Upper lobe of right lung (tissue), 1 donor: Measurements from ENCODE around the gene LLGL1. TPM values are rescaled to one million over a fixed set of nuclear protein-coding genes. Genes with fewer than 3 reads are reported as not detected.
A peak's percentile ranks its signal among the peaks of the same experiment; 100 is the strongest.

Source experiments
- ATAC-seq: fragments of 200-7000 bp; cut with Tn5 transposase; one replicate; pipeline ENCODE4 v1.9.1; 2020; ENCODE audit warnings: mild to moderate bottlenecking, moderate library complexity
- DNase-seq: peaks from one replicate; pipeline ENCODE4 v3.0.0-alpha.2; 2020
- H3K27ac ChIP-seq: fragments of 200-600 bp; one replicate; pipeline ENCODE4 v1.8.0; 2022
- H3K27me3 ChIP-seq: fragments of 200-600 bp; one replicate; pipeline ENCODE4 v1.8.0; 2022; ENCODE audit warnings: mild to moderate bottlenecking
- H3K36me3 ChIP-seq: fragments of 200-600 bp; one replicate; pipeline ENCODE4 v1.8.0; 2022
- H3K4me1 ChIP-seq: fragments of 200-600 bp; one replicate; pipeline ENCODE4 v1.8.0; 2022
- H3K4me3 ChIP-seq: fragments of 200-600 bp; one replicate; pipeline ENCODE4 v1.8.0; 2022; ENCODE audit warnings: mild to moderate bottlenecking
- H3K9me3 ChIP-seq: fragments of 200-600 bp; one replicate; pipeline ENCODE4 v1.8.0; 2022
- intact Hi-C: fragments of 100-400 bp; cut with DNase I; formaldehyde crosslinking; loops from one replicate; pipeline ENCODE4 v1.11.0; 2022
- total RNA-seq: library from RNA; stranded (reverse); fragmentation: NEBNext Ultra II Directional; extraction: Animal tissue kit (Norgen Biotek cat#: 25700); gene quantifications from one replicate; pipeline ENCODE4 v1.2.1, GENCODE V29; 2021
- TF ChIP-seq, protein P1 (sequence below): fragments of 200-600 bp; IDR thresholded peaks from one replicate; pipeline ENCODE4 v1.8.0; 2022; ENCODE audit warnings: antibody characterized with exemption
- donor health status: DM: no; HTN: yes; CAD: no; lungs with severe emphysema.

LLGL1 gene
- total RNA-seq, 1 donor from 2014 or later: 11.7 TPM

DNA sequence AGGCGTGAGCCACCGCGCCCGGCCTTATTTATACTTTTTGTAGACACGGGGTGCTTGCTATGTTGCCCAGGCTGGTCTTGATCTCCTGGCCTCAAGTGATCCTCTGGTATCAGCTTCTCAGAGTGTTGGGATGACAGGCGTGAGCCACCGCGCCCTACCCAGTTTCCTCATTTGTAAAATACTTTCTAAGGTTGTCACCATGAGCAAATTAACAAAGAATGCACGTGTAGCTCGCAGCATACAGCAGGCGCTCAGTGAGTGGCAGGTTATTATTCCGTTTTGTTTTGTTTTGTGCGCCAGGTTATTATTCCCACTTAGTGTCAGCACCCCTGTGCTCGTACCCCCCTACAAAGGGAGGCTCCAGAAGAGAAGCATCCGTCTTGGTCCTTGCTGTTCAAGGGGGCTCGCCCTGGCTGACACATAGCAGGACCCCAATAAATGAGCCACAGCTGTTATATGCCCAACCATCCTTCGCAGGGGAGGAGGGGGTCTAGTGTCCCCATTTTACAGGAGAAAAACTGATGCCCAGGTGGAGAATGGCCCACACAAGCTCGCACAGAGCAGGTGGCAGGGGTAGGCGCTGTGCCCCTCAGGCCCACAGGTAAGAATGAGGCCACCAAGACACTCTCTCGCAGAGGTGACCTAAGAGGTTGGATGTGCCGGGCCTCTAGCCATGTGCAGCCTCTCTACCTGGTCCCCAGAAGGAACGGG, 34.3 kb downstream of the LLGL1 start:
- DNase-seq: no peak
- intact Hi-C loops: no loop called here
- H3K36me3 ChIP-seq: peaks cover 39% of the 10 kb centered on the region
- H3K27me3 ChIP-seq: no peaks in the 10 kb centered on the region
- peak overlapping the region; percentile 86 for H3K4me3 ChIP-seq
- H3K4me1 ChIP-seq: peaks cover 41% of the 10 kb centered on the region
- H3K27ac ChIP-seq: peak overlapping the region; percentile 93
- H3K9me3 ChIP-seq: no peaks in the 10 kb centered on the region
- TF ChIP-seq, protein P1, sequence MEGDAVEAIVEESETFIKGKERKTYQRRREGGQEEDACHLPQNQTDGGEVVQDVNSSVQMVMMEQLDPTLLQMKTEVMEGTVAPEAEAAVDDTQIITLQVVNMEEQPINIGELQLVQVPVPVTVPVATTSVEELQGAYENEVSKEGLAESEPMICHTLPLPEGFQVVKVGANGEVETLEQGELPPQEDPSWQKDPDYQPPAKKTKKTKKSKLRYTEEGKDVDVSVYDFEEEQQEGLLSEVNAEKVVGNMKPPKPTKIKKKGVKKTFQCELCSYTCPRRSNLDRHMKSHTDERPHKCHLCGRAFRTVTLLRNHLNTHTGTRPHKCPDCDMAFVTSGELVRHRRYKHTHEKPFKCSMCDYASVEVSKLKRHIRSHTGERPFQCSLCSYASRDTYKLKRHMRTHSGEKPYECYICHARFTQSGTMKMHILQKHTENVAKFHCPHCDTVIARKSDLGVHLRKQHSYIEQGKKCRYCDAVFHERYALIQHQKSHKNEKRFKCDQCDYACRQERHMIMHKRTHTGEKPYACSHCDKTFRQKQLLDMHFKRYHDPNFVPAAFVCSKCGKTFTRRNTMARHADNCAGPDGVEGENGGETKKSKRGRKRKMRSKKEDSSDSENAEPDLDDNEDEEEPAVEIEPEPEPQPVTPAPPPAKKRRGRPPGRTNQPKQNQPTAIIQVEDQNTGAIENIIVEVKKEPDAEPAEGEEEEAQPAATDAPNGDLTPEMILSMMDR: no peak
- no peak for ATAC-seq

DNA sequence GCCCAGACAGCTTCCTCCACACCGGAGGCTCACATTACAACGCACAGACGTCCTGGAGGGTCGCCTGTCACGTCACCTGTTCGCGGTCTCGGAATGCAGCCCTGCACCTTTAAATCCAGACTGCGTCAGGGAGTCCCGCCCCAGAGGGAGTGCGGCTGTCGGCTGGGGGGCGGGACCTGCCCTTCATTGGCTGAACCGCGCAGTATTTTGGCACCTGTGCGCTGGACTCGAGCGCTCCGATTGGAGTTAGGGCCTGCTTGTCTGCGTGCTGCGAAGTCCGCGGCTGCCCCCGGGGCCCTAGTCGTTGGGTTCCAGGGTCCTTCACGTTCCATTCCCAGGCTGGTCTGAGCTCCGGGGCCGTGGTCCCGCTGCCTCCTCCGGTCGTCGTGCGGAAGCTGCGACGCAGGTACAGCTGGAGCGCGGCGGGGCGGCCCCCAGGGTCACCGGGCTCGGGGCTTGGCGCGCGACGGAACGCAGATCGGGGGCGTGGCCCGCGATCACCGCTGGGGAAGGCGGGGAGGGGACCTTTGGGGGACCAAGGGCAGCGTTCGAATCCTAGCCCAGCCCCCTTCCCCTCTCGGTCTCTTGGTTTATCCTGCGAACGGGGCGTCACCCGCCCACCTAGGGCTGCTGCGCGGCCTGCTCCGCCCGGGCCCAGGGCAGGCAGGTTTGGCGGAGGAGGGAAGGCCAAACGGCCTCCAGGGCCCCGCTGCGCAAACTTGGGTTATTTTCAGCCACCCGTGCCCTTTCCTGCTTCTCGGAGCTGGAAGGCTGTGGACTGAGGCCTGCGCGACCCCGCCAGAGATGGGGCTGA, 35.1 kb downstream of the LLGL1 start, which contains the start of gene MIEF2:
Gene MIEF2 (plus strand): TSS at position 331 of the 814 bp plus-strand sequence. CDS start 2,059 bp downstream, outside the sequence.
- Histone ChIP-seq H3K4me1 (peaks cover 41% of the 10 kb centered on the region), H3K27ac (peak within 1 kb of the TSS; percentile 93), H3K27me3 (no peaks in the 10 kb centered on the region), H3K9me3 (no peaks in the 10 kb centered on the region), H3K4me3 (peak within 1 kb of the TSS; percentile 86), H3K36me3 (peaks cover 39% of the 10 kb centered on the region)
- ATAC-seq (peak; percentile 88), DNase-seq (peak; percentile 98)
- intact Hi-C loops: no loop called here
- TF ChIP-seq, protein P1: no peak

DNA sequence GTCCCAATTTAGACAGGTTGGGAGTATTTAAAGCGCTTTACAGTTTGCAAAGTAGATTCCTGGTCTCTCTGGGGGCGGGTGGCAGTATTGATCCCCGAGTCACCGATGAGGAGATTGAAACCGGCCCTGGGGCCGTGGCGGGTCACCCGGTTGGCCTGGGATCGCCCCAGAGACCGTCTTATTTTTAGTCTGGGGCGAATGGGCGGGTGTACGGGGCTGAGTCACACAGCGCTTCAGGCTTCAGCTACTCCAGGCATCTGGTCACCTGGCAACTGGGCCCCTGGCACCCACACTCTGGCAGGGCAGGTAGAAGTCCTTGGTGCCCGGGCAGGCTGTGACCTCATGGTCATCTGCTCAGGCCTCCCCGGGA, 35.7 kb downstream of the LLGL1 start:
- TF ChIP-seq, protein P1: no peak
- Histone ChIP-seq H3K36me3 (peaks cover 39% of the 10 kb centered on the region), H3K27me3 (no peaks in the 10 kb centered on the region), H3K27ac (peak overlapping the region; percentile 93), H3K4me1 (peaks cover 41% of the 10 kb centered on the region), H3K9me3 (no peaks in the 10 kb centered on the region), H3K4me3 (peak overlapping the region; percentile 86)
- ATAC-seq (peak; percentile 61), DNase-seq (peak; percentile 91)
- intact Hi-C loops: no loop called here

DNA sequence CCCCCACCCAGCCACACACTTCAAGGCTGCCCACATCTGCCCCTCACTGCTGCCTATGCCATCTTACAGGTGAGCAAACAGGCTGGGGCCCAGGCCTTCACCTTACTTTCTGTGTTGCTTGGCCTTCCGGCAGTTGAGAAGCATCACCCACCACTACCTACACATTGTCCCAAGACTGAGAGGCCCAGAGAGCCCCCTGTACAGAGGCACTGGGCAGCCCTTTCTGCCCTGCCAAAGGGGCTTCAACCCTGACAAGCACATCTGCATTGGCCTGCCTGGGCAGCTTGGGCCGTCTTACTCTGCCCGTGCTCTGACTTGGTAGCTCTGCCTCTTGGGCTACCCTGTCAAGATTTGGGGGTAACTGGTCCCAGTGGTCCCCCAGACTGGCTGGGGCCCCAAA, 36.2 kb downstream of the LLGL1 start:
- Histone ChIP-seq H3K4me1 (peaks cover 36% of the 10 kb centered on the region), H3K27ac (peak overlapping the region; percentile 93), H3K27me3 (no peaks in the 10 kb centered on the region), H3K9me3 (no peaks in the 10 kb centered on the region), H3K36me3 (peaks cover 33% of the 10 kb centered on the region), H3K4me3 (peak overlapping the region; percentile 86)
- DNase-seq (no peak), ATAC-seq (no peak)
- TF ChIP-seq, protein P1: no peak
- intact Hi-C loops: no loop called here

DNA sequence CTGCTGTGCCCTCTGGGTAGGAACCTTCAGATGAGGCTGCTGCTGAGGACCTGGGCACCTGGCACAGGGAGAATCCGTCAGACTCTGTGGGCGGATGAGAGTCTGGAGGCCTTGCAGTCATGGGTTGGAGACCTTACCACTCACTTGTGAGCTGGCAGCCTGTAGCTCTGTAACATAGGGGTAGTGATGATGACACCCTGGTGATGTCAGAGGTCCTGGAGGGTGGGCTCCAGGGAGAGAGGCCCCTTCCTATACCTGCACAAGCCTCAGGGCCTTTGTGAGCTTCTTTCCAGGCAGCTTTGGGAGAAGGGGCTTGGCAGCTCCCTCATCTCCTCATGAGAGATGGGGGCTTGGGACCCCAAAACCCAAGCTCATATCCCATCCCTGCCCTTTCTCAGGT, 36.7 kb downstream of the LLGL1 start:
- intact Hi-C loops: no loop called here
- H3K4me1 ChIP-seq: peaks cover 32% of the 10 kb centered on the region

More for the DNA sequence above, 36.7 kb downstream of the LLGL1 start:
- H3K36me3 ChIP-seq: peaks cover 32% of the 10 kb centered on the region
- TF ChIP-seq, protein P1: no peak
- H3K27ac ChIP-seq: peak overlapping the region; percentile 93
- H3K4me3 ChIP-seq: peak overlapping the region; percentile 86
- H3K27me3 ChIP-seq: no peaks in the 10 kb centered on the region
- DNase-seq (no peak), ATAC-seq (no peak)
- H3K9me3 ChIP-seq: no peaks in the 10 kb centered on the region
